HEK293 (cell line): ENCODE results near the gene GPR149.

Experiments
- CTCF ChIA-PET: fragments of 350-600 bp; formaldehyde crosslinking; extraction: SDS; loops from one replicate; lab custom pipeline; 2021; ENCODE audit warnings: antibody characterized with exemption; lab: Yijun Ruan, JAX
- POLR2A ChIA-PET: fragments of 300-600 bp; formaldehyde crosslinking; extraction: SDS; loops from one replicate; lab custom pipeline; 2020; ENCODE audit warnings: antibody characterized with exemption, inconsistent platforms; lab: Yijun Ruan, JAX
- H3K27ac ChIP-seq: fragments of 200-500 bp; sonication (Bioruptor generic); 2 replicates; pipeline ENCODE4 v1.5.1; 2014; ENCODE audit warnings: low read depth, low read length, control low read depth, inconsistent platforms; ENCODE audit errors: extremely low read depth
- H3K36me3 ChIP-seq, 2 experiments: fragments of 200-500 bp in 1 of 2; sonication (Bioruptor generic) in 1 of 2; 1 replicate in 1 of 2; 2 replicates in 1 of 2; pipeline ENCODE4 v1.5.1; 2014 to 2017; ENCODE audit warnings: inconsistent platforms in 2 of 2, low read length in 2 of 2; ENCODE audit not compliant: control insufficient read depth in 2 of 2, insufficient read depth in 1 of 2
- H3K4me1 ChIP-seq: fragments of 200-500 bp; sonication (Bioruptor generic); 2 replicates; pipeline ENCODE4 v1.5.1; 2014; ENCODE audit warnings: mild to moderate bottlenecking, low read length, inconsistent platforms; ENCODE audit not compliant: control insufficient read depth, insufficient read depth
- H3K4me3 ChIP-seq: 2 replicates; pipeline ENCODE4 v1.5.1; 2011; ENCODE audit warnings: low read depth, mild to moderate bottlenecking, control low read depth, low read length, moderate library complexity
- H3K9me3 ChIP-seq: fragments of 200-500 bp; sonication (Bioruptor generic); 2 replicates; pipeline ENCODE4 v1.5.1; 2014; ENCODE audit warnings: low read depth, low read length, inconsistent platforms; ENCODE audit not compliant: control insufficient read depth, insufficient read depth
- CTCF ChIP-seq: fragments of 450-650 bp; formaldehyde crosslinking; IDR thresholded peaks from 2 replicates; pipeline ENCODE4 v1.5.1; 2016; ENCODE audit warnings: missing biosample characterization, missing genetic modification characterization
- GLI2 ChIP-seq: fragments of 450-650 bp; formaldehyde crosslinking; IDR thresholded peaks from 2 replicates; pipeline ENCODE4; 2017; ENCODE audit warnings: missing biosample characterization, missing genetic modification characterization, low read depth, borderline replicate concordance
- GLIS1 ChIP-seq: fragments of 450-650 bp; formaldehyde crosslinking; IDR thresholded peaks from 2 replicates; pipeline ENCODE4 v1.5.1; 2016; ENCODE audit warnings: missing biosample characterization, missing genetic modification characterization
- PRDM1 ChIP-seq: fragments of 450-650 bp; formaldehyde crosslinking; IDR thresholded peaks from 2 replicates; pipeline ENCODE4; 2016; ENCODE audit warnings: missing biosample characterization, missing genetic modification characterization
- PRDM2 ChIP-seq: fragments of 450-650 bp; formaldehyde crosslinking; IDR thresholded peaks from 2 replicates; pipeline ENCODE4 v1.5.1; 2016; ENCODE audit warnings: missing biosample characterization, missing genetic modification characterization, borderline replicate concordance
- ZBTB17 ChIP-seq: fragments of 450-650 bp; formaldehyde crosslinking; IDR thresholded peaks from 2 replicates; pipeline ENCODE4 v1.5.1; 2016; ENCODE audit warnings: missing biosample characterization, missing genetic modification characterization
- ZBTB6 ChIP-seq: fragments of 450-650 bp; formaldehyde crosslinking; IDR thresholded peaks from 2 replicates; pipeline ENCODE4 v1.5.1; 2017; ENCODE audit warnings: missing biosample characterization, missing genetic modification characterization
- ZNF132 ChIP-seq: fragments of 450-650 bp; formaldehyde crosslinking; IDR thresholded peaks from 2 replicates; pipeline ENCODE4 v1.5.1; 2017; ENCODE audit warnings: missing biosample characterization, missing genetic modification characterization, borderline replicate concordance
- ZNF138 ChIP-seq: fragments of 450-650 bp; formaldehyde crosslinking; IDR thresholded peaks from 2 replicates; pipeline ENCODE4 v1.5.1; 2016; ENCODE audit warnings: missing biosample characterization, missing genetic modification characterization, borderline replicate concordance
- ZNF157 ChIP-seq: fragments of 450-650 bp; formaldehyde crosslinking; IDR thresholded peaks from 2 replicates; pipeline ENCODE4 v1.5.1; 2016; ENCODE audit warnings: missing biosample characterization, missing genetic modification characterization
- ZNF184 ChIP-seq: fragments of 450-650 bp; IDR thresholded peaks from 2 replicates; pipeline ENCODE4 v1.5.1; 2018; ENCODE audit warnings: missing biosample characterization, mild to moderate bottlenecking, missing genetic modification characterization
- ZNF248 ChIP-seq: fragments of 450-650 bp; formaldehyde crosslinking; IDR thresholded peaks from 2 replicates; pipeline ENCODE4 v1.5.1; 2017; ENCODE audit warnings: missing biosample characterization, missing genetic modification characterization
- ZNF341 ChIP-seq: fragments of 450-650 bp; formaldehyde crosslinking; IDR thresholded peaks from 2 replicates; pipeline ENCODE4; 2016; ENCODE audit warnings: low read depth, missing biosample characterization, missing genetic modification characterization
- ZNF354C ChIP-seq: fragments of 450-650 bp; formaldehyde crosslinking; IDR thresholded peaks from 2 replicates; pipeline ENCODE4 v1.5.1; 2016; ENCODE audit warnings: missing biosample characterization, missing genetic modification characterization, low read depth, borderline replicate concordance
- ZNF366 ChIP-seq: fragments of 450-650 bp; formaldehyde crosslinking; conservative IDR thresholded peaks from 2 replicates; pipeline ENCODE4 v1.5.1; 2016; ENCODE audit warnings: missing biosample characterization, missing genetic modification characterization
- ZNF549 ChIP-seq: fragments of 450-650 bp; IDR thresholded peaks from 2 replicates; pipeline ENCODE4 v1.5.1; 2018; ENCODE audit warnings: missing biosample characterization, missing genetic modification characterization, mild to moderate bottlenecking, inconsistent platforms, moderate library complexity
- ZNF571 ChIP-seq: fragments of 450-650 bp; formaldehyde crosslinking; IDR thresholded peaks from 2 replicates; pipeline ENCODE4 v1.5.0; 2017; ENCODE audit warnings: missing biosample characterization, missing genetic modification characterization
- ZNF621 ChIP-seq: fragments of 450-650 bp; formaldehyde crosslinking; IDR thresholded peaks from 2 replicates; pipeline ENCODE4 v1.5.1; 2017; ENCODE audit warnings: missing biosample characterization, missing genetic modification characterization
- ZNF623 ChIP-seq: fragments of 450-650 bp; formaldehyde crosslinking; IDR thresholded peaks from 2 replicates; pipeline ENCODE4 v1.5.1; 2016; ENCODE audit warnings: missing biosample characterization, missing genetic modification characterization
- ZNF670 ChIP-seq: fragments of 450-650 bp; formaldehyde crosslinking; IDR thresholded peaks from 2 replicates; pipeline ENCODE4 v1.5.1; 2016; ENCODE audit warnings: missing biosample characterization, missing genetic modification characterization, low read depth
- ZSCAN5A ChIP-seq: fragments of 450-650 bp; formaldehyde crosslinking; IDR thresholded peaks from 2 replicates; pipeline ENCODE4 v1.5.1; 2016; ENCODE audit warnings: missing biosample characterization, missing genetic modification characterization

Gene GPR149

GRCh38 chr3:154389861-154390260 is 40.1 kb downstream of the GPR149 start (continued):
- no peak for TF ChIP-seq PRDM2 (tag by site-specific recombination)
- TF ChIP-seq ZNF341 (tag by site-specific recombination) = no peak
- TF ChIP-seq ZNF366 (tag by site-specific recombination) = no peak

- Histone ChIP-seq H3K4me3 (no peak overlapping the region), H3K36me3 (no peaks in the 10 kb centered on the region), H3K9me3 (no peaks in the 10 kb centered on the region), H3K27ac (no peak overlapping the region), H3K4me1 (no peaks in the 10 kb centered on the region)
- POLR2A ChIA-PET = no interaction called here
- CTCF ChIA-PET = no interaction called here
- TF ChIP-seq ZBTB17 (tag by site-specific recombination) = no peak
- no peak for TF ChIP-seq GLI2 (tag by site-specific recombination)
- no peak for TF ChIP-seq ZNF670 (tag by site-specific recombination)
- TF ChIP-seq ZNF248 (tag by site-specific recombination) = no peak
- TF ChIP-seq ZNF157 (tag by site-specific recombination) = no peak
- no peak for TF ChIP-seq ZNF621 (tag by site-specific recombination)
- TF ChIP-seq CTCF (tag by site-specific recombination) = no peak
- TF ChIP-seq ZBTB6 (tag by site-specific recombination) = no peak
- TF ChIP-seq ZNF549 (tag by site-specific recombination) = no peak
- no peak for TF ChIP-seq ZSCAN5A (tag by site-specific recombination)
- no peak for TF ChIP-seq ZNF623 (tag by site-specific recombination)
- TF ChIP-seq ZNF138 (tag by site-specific recombination) = no peak
- no peak for TF ChIP-seq ZNF132
- no peak for TF ChIP-seq ZNF571 (tag by site-specific recombination)
- TF ChIP-seq PRDM1 = no peak
- TF ChIP-seq GLIS1 (tag by site-specific recombination) = no peak
- no peak for TF ChIP-seq ZNF184 (tag by site-specific recombination)
- TF ChIP-seq ZNF354C (tag by site-specific recombination) = no peak
Observed at GRCh38 chr3:154384479-154384878, 45.5 kb downstream of the GPR149 start.
